GM12892 (cell line): ENCODE results near the gene NFIX.

Source experiments
- DNase-seq: peaks from one replicate; pipeline ENCODE4 v3.0.0; 2011; ENCODE audit not compliant: insufficient read length
- FAIRE-seq: peaks from 2 replicates; lab custom pipeline; 2011; peaks lifted over from hg19 to GRCh38; lab: Jason Lieb, UNC
- POLR2A ChIP-seq: IDR thresholded peaks from 2 replicates; pipeline ENCODE4 v1.6.1; 2011; ENCODE audit warnings: low read depth, low read length, control low read depth
- POLR2AphosphoS5 ChIP-seq: IDR thresholded peaks from 2 replicates; pipeline ENCODE4 v1.6.1; 2011; ENCODE audit warnings: low read depth, low read length, control low read depth
- TAF1 ChIP-seq: IDR thresholded peaks from 2 replicates; pipeline ENCODE4 v1.6.1; 2011; ENCODE audit warnings: low read depth, mild to moderate bottlenecking, control low read depth, low read length, borderline replicate concordance

Gene NFIX

DNA sequence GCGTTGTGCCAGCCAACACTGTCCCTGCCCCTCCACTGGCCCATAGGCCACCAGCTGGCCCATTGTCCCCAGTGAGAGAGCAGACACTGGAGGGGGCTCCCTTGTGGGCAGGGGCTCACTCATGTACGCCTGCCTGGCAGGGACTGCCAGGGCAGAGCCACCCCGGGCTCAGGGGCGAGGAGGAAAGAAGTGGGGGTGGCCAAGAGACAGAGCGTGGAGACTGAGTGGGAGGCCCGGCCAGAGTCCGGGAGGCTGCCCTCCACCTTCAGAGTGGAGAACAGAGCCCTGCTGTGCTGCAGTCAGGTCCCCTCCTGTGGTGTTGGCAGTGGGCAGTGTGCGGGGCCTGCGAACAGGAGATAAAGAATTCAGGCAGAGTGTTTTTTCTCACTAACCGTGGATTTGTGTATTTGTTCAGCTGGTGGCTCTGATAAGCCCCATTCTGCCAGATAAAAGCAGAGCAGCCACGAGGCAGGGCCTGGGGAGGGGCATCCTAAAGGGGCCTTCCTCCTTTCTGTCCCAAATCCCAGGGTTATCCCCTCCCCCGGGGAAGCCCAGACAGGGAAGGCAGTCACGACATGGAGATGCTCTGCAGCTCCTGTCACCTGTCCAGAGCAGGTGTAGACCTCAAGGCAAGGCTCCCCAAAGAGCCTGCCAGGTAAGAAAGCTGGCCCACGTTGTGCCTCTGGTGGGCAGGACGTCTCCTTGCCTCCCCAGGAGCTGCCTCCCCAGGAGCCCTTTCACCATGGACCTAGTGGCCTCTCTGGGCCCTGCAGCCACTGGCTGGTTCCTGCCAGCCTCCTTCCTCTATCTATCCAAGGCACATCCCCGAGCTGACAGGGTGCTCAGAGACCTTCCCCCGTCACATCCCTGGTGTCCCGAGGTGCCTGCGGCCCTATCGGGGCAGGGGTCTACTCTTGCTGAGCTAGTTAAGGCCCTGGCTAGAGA is 74.4 kb downstream of the NFIX start:
- TF ChIP-seq POLR2A (no peak), TAF1 (no peak), POLR2AphosphoS5 (no peak)
- DNase-seq (no peak), FAIRE-seq (no peak)

DNA sequence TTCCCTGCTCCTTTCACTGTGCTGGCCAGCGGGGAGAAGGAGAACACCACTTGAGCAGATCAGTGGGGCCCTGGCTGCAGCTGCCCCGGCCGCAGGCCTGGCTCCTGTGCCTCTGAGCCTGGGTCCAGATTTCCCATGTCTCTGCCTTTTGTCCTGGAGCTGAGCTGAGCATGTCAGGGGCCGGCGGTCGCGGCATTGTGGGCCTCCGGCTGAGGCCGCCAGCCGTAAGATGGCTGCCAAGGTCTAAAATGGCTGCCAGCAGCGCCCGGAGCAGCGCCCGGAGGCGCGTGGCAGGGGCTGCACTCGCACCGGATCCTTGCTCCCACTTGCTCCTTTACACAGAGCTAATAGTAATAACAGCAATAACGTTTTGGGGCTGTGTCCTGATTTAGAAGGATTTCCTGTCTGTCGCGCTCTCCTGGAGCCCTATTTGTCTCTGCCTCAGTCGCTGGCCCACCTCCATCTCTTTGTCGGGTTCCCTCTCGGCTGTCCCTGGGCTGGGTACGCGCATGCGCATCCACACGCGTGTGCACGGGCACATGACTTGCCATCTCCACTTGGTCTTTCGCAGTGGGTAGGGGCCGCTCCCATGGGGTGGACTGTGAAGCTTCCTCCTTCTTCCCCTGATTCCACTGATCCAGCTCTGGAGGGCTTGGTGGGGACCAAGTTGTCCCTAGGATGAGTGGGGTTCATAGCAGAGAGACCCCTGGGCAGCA is 75.3 kb downstream of the NFIX start:
- TF ChIP-seq POLR2A (no peak), POLR2AphosphoS5 (no peak), TAF1 (no peak)
- FAIRE-seq (no peak), DNase-seq (no peak)

DNA sequence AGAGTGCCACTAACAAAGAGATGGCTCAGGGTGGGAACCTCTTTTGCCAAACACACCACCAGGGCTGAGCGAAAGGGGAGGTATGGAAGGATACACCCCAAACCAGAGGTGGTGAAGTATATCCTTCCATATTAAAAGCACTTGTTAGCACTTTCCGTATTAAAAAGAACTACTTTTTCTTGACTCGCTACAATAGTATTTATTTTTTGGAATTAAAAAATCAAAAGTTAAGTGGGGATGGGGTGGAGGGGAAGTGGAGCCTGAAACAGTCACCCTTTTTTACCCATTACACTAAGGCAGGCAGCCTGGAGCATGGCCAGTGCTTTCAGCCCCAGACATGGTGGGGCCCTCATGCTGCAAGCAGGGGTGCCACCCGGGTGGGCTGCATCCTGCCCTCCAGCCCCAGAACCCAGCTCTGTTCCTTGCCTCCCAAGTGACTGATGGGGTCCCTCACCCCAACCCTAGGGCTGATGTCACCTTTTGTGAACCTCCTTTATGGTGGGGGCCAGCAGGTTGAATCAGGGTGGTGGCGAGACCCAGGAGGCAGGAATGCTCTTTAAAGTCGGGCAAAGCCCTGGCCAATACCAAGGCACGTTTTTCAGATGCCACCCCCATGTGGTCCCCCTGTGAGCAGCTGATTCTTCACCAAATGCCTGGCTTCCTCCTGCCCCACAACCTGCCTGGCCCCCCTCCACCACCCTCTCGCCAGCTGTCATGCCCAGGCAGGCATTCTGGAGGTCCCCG is 76.3 kb downstream of the NFIX start:
- TF ChIP-seq POLR2AphosphoS5 = no peak
- TF ChIP-seq TAF1 = no peak
- no peak for TF ChIP-seq POLR2A
- no peak for DNase-seq
- FAIRE-seq = no peak

DNA sequence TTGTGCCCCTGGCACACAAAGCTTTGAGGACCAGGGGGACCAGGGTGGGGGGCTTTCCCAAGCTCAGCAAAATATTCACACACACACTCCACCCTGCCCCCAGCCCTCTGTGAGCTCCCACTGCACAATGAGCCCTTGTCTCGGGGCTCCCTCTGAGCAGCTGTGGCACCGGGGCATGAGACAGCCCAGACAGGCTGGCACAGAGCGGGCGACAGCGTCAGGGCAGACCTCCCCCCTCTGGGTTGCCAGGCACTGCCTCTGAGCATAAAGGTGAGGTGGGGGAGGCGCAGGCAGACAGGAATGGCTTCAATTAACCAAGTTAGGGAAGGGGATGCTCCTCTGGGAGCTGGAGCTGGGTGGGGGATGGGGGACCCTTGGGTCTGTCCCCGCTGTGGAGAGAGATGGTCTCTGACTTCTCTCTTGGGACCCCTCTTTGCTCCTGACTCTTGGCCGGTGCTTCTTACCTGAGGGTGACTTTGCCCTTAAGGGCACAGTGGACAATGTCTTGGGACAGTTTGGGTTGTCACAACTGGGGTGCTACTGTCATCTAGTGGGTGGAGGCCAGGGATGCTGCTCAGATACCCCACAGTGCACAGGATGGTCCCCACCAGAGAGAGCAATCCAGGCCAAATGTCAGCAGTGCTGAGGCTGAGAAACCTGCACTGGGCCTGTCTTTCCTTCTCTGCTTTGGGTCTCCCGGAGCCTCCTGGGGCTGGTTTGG is 77.1 kb downstream of the NFIX start:
- FAIRE-seq (no peak), DNase-seq (no peak)
- TF ChIP-seq POLR2A = no peak
- TF ChIP-seq POLR2AphosphoS5 = no peak
- TF ChIP-seq TAF1 = no peak

DNA sequence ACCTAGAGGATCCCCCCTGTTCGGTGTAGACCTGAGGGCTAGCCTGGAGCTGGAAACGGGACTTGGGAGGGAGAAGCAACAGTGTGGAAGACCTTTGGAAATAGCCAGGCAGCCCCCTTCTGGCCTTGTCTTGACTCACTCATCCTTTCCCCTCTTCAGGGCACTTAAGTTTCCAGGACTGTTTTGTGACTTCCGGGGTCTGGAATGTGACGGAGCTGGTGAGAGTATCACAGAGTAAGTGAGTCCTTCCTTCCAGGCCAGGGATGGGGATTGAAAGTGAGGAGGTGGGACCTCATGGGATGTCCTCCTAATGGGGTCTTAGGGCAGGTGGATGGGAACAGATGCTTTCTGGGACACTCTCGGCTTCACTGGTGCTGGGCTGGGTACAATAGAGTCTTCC is 78.0 kb downstream of the NFIX start:
- TF ChIP-seq POLR2AphosphoS5 (no peak), TAF1 (no peak), POLR2A (no peak)
- FAIRE-seq (no peak), DNase-seq (no peak)

DNA sequence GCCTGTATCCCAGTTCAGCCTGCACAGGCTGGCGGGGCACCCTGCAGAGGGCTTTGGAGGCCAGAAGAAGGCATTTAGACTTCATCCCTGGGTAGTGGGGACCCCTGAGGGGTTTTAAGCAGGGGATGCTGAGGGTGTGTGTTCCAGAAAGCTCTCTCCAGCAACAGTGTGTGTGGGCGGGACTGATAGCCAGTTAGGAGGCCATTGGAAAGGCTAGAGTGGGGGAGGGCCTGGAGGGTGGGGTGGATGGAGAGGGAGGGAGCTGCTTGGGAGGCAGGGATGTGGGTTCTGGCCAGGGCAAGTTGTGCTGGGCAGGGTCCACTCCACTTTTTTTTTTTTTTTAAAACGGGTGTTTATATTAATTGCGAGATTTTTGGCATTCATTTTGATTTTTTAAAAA is 79.1 kb downstream of the NFIX start:
- TF ChIP-seq POLR2AphosphoS5 (no peak), POLR2A (no peak)
- DNase-seq (no peak), FAIRE-seq (no peak)

DNA sequence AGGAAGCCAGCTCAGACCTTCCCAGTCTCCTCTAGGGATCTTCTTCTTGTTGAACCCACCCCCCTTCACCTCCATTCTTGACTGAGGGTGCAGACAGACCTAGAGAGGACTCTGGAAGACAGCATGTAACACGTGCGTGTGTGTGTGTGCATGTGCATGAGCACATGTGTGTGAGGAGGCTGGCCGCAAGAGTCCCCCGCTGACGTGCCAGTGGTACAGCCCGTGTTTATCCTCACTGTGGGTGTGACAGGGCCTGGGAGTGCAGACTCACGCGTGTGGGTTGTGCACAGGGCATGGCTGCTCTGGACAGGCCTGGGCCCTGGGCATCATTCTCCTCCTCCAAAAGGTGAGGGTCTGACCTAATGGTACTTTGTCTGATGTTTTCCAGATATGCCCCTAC is 81.0 kb downstream of the NFIX start:
- no peak for FAIRE-seq
- DNase-seq = no peak
- no peak for TF ChIP-seq POLR2A

DNA sequence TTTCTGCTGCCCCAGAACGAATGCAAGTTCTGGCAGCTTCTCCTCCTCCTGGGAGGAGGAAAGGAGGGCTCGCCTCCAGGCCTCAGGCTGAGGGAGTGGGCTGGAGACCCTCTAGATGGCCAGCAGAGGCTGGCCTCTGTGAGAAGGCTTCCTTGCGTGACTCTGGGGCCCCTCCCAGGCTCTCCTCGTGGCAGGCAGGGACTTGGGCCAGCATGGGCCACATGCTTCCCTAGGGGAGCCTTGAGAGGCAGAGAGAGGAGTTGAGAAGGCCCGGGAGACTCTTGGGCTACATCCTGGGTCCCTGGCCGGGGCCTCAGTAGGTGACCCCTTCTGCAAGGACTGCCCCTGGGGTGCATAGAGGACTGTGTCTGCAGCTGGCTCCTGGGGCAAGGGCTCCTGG is 81.5 kb downstream of the NFIX start:
- DNase-seq = no peak
- TF ChIP-seq TAF1 (no peak), POLR2A (no peak), POLR2AphosphoS5 (no peak)
- FAIRE-seq = no peak

DNA sequence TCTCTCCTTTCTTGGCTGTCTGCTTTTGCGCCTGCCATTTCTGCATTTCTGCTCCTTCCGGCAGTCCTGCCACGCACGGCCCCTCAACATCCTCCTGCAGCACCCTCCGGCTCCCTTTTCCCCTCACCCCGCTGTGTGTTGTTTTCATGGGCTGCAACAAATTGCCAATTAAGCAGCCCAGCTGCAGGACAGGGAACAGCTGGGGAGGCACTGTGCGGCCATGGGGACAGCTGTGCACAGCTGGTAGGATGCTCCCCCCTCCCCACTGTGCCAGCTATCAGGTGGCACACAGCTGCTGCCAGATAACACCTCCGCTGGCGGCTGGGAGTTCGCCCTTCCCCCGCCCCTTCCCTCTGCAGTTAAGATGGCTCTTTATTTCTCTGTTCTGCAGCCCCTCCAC is 82.0 kb downstream of the NFIX start:
- no peak for DNase-seq
- FAIRE-seq = no peak
- TF ChIP-seq POLR2AphosphoS5 (no peak), TAF1 (no peak), POLR2A (no peak)

DNA sequence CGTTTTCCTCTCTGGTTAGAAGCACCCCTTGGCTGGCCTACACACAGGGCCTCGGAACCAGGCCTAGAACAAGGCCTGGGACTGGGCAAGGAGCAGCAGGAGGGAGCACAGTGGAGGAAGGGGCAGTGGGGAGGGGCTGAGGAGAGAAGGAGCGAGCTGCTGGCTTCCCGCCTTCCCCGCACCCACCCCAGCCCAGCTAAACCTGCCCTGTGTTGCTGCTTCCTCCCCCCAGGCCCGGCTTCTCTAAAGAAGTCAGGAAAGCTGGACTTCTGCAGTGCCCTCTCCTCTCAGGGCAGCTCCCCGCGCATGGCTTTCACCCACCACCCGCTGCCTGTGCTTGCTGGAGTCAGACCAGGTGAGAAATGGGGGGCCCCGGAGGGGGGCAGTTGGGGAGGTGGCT is 83.1 kb downstream of the NFIX start:
- FAIRE-seq (no peak), DNase-seq (no peak)
- no peak for TF ChIP-seq POLR2A
- TF ChIP-seq POLR2AphosphoS5 = no peak
- TF ChIP-seq TAF1 = no peak

DNA sequence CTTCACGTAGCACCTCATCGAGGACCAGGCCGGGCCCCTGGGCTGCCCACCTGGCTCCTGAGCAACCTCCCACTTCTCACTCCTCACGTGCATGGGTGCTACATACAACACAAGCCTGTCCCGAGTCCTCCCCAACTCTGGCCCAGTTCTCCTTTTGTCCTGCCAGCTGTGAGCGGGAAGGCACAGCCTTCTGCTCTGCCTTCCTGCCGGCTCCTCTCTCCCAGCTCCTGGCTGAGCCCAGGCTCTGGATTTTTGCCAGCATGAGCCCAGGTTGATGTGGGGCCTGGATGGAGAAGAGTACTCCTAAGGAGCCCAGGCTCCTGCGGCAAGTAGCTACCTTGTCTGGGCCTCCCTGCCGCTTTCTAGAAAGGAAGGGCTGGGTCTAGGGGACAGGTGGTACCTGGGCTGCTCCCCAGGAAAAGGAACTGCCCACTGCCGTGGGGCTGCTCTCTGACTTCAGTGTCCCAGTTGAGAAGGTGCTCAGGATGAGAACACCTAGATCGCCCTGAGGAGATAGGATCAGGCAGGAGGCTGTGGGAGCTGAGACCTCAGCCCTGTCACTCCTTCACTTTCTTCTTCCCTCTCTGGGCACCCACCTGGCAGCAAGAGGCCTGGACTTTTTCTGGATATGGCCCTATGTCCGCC is 83.7 kb downstream of the NFIX start:
- FAIRE-seq (no peak), DNase-seq (no peak)
- no peak for TF ChIP-seq POLR2A
- TF ChIP-seq TAF1 = no peak
- TF ChIP-seq POLR2AphosphoS5 = no peak
